H1 (cell line): Measurements from ENCODE around the gene TP53I11.

Source experiments
- BRCA1 ChIP-seq: IDR thresholded peaks from 2 replicates; pipeline ENCODE4 v1.6.1; 2012; ENCODE audit warnings: low read depth, low read length, improper control_type of control experiment
- CBX8 ChIP-seq: fragments of 300-800, 300-1000 bp; sonication (generic); IDR thresholded peaks from 2 replicates; pipeline ENCODE4 v1.7.1; 2016; ENCODE audit warnings: low read depth, low read length, borderline replicate concordance
- GTF2F1 ChIP-seq: IDR thresholded peaks from 2 replicates; pipeline ENCODE4 v1.6.1; 2012; ENCODE audit warnings: low read depth, low read length, improper control_type of control experiment, borderline replicate concordance
- JUND ChIP-seq: IDR thresholded peaks from 2 replicates; pipeline ENCODE4 v1.6.1; 2011; ENCODE audit warnings: mild to moderate bottlenecking, improper control_type of control experiment, low read length
- POLR2AphosphoS5 ChIP-seq: IDR thresholded peaks from 2 replicates; pipeline ENCODE4 v1.6.1; 2011; ENCODE audit warnings: low read depth, low read length
- TAF1 ChIP-seq: IDR thresholded peaks from 2 replicates; pipeline ENCODE4 v1.6.1; 2011; ENCODE audit warnings: mild to moderate bottlenecking, low read depth, low read length
- YY1 ChIP-seq: IDR thresholded peaks from 2 replicates; pipeline ENCODE4 v1.6.1; 2011; ENCODE audit warnings: low read depth, mild to moderate bottlenecking, low read length
- ZNF274 ChIP-seq: IDR thresholded peaks from 2 replicates; pipeline ENCODE4 v1.7.0; 2012; ENCODE audit warnings: low read length, borderline replicate concordance; ENCODE audit errors: extremely low read depth
- TF ChIP-seq, protein P1 (sequence below): IDR thresholded peaks from 2 replicates; pipeline ENCODE4 v1.6.1; 2012; ENCODE audit warnings: inconsistent platforms
- TF ChIP-seq, protein P2 (sequence below), 3 experiments: IDR thresholded peaks; 1 replicate in 2 of 3; 2 replicates in 1 of 3; pipeline versions ENCODE4 v1.5.1 to v1.6.1; 2011; ENCODE audit warnings: low read length in 3 of 3, mild to moderate bottlenecking in 3 of 3, inconsistent platforms in 2 of 3, low read depth in 1 of 3, moderate library complexity in 1 of 3; ENCODE audit not compliant: insufficient read depth in 1 of 3; ENCODE audit errors: control extremely low read depth in 1 of 3

GRCh38 chr11:44978274-44978960 is 27.7 kb upstream of the TP53I11 start:
- TF ChIP-seq, protein P1, sequence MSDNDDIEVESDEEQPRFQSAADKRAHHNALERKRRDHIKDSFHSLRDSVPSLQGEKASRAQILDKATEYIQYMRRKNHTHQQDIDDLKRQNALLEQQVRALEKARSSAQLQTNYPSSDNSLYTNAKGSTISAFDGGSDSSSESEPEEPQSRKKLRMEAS: no peak
- no peak for TF ChIP-seq GTF2F1
- TF ChIP-seq YY1: no peak
- no peak for TF ChIP-seq JUND
- no peak for TF ChIP-seq CBX8
- TF ChIP-seq, protein P2, sequence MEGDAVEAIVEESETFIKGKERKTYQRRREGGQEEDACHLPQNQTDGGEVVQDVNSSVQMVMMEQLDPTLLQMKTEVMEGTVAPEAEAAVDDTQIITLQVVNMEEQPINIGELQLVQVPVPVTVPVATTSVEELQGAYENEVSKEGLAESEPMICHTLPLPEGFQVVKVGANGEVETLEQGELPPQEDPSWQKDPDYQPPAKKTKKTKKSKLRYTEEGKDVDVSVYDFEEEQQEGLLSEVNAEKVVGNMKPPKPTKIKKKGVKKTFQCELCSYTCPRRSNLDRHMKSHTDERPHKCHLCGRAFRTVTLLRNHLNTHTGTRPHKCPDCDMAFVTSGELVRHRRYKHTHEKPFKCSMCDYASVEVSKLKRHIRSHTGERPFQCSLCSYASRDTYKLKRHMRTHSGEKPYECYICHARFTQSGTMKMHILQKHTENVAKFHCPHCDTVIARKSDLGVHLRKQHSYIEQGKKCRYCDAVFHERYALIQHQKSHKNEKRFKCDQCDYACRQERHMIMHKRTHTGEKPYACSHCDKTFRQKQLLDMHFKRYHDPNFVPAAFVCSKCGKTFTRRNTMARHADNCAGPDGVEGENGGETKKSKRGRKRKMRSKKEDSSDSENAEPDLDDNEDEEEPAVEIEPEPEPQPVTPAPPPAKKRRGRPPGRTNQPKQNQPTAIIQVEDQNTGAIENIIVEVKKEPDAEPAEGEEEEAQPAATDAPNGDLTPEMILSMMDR (IDR thresholded peaks at IDR 0.05; ENCODE audit: control extremely low read depth in 1 of 3, insufficient read depth in 1 of 3, low read depth in 1 of 3, low read length in 3 of 3): no peak
- TF ChIP-seq POLR2AphosphoS5: no peak
- TF ChIP-seq TAF1: no peak
- TF ChIP-seq BRCA1: no peak
- no peak for TF ChIP-seq ZNF274
